Measurements from ENCODE around the gene TEAD1.
"Not testable (repeated sequence)": the region's sequence is repeated elsewhere in the genome, so short reads cannot be mapped to it uniquely, and the experiment has no call there.

Gene TEAD1

DNA sequence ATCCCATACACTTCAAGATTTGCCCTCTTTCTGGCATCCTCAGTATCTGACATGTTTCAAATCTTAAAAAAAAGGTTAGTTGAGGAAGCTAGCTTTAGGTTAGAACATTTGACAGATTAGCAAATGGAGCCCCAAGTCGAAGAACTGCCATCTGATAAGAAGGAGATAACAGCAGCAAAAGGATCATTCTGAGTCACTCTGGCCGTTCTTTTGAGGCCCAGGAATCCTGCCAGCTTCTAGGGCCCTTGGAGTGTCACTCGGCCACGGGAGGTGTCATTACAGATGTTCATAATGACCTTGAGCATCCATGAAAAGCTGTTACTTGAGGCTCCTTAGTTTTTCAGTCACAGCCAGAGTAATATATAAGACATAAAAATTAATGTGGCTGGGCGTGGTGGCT lies 202.8 kb downstream of the TEAD1 start:
- no peak for DNase-seq

DNA sequence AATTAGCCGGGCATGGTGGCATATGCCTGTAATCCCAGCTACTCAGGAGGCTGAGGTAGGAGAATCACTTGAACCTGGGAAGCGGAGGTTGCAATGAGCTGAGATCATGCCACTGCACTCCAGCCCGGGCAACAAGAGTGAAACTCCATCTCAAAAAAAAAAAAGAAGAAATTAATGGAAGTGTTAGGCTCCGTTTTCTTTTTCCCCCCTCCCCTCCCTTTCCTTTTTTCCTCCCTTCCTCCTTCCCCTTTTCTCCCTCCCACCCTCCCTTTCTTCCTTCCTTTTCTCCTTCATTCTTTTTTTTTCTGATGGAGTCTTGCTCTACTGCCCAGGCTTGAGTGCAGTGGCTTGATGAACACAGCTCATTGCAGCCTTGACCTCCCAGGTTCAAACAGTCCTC lies 203.3 kb downstream of the TEAD1 start:
- not testable (repeated sequence) for DNase-seq

- DNase-seq: no peak
Observed at GRCh38 chr11:12880327-12880726, 206.1 kb downstream of the TEAD1 start.

DNA sequence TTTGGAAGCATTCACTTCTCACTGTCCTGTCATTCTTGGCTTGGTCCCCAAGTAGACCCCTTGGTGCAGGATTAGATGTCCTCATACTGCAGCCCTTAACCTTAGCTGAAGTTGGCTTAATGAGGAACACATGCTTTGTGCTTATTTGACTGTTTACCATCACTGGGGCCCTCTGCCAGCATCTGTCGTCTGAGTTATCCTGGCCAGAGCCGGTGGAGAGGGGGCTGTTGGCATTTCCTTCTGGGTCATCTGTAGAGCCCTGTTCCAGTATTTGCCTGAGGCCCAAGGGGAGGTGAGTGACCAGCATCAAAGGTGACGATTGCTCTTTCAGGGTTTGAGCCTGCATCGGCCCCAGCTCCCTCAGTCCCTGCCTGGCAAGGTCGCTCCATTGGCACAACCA lies 208.4 kb downstream of the TEAD1 start:
- no peak for DNase-seq

DNA sequence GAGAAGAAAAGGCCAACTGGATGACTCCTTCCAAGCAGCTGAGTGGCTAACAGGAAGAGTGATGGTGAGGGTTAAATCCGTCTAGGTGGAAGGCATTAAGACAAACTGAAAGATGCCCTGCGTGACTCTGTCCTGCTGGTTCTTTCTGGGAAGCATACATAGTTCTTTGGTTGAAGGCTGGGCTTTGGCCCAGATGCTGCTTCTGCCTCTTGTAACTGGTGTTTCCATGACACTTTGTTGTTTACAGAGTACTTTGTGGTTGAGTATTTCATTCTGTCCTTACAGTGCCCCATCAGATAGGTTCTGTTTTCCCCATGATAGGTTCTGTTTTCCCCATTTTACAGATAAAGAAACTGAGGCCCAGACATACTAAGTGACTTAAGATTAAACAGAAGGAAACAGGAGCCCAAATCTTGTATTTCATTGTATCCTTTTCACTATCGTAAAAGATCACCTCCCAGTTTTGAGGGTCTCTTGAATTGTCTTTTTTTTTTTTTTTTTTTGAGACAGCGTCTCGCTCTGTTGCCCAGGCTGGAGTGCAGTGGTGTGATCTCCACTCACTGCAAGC lies 210.6 kb downstream of the TEAD1 start:
- DNase-seq: no peak

DNA sequence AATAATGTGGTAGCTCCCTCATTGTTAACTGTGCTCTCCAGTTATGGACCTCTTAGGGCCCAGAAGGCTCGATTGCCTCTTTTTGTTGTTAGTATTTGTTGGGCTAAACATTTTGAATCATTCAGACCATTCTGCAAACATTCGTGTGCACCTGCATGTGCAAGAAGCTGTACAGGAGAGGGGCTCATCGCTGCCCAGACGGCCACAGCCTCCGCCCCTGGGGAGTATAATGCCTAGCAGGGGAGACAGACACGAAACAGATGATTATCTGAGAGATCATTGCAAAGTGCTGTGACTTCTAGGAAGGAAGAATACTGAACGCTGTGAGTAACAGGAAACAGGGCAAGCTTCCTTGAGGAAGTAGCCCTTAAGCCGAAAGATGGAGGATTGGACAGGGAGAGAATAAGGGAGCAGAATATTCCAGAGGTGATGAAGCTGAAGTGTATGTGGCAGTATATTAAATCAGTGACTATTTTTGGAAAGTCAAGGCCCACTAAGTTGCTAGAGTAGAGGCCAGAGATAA lies 211.6 kb downstream of the TEAD1 start:
- DNase-seq: no peak

GRCh38 chr11:12886508-12886907 lies 212.3 kb downstream of the TEAD1 start:
- DNase-seq: no peak

- peak; percentile 74 for DNase-seq
Observed at GRCh38 chr11:12888525-12889158, 214.4 kb downstream of the TEAD1 start.

DNA sequence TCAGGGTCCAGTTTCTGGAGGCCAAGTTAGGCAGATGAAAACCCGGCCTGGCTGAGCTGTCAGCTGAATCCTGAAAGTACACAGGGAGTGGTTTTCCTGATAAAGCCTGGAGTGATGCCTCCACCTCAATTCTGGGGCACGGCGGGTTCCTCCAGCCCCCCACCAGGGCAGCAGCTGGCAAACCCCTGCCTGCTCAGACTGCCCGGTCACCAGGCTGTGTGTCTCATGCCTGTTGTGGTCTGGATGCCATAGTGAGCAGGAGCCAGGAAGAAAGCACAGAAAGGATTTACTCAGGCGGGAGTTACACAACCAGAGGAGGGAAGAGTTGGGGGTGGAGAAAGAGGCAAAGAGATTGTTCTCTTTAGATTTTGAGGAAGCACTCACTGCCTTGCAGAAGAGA lies 215.0 kb downstream of the TEAD1 start:
- no peak for DNase-seq

DNA sequence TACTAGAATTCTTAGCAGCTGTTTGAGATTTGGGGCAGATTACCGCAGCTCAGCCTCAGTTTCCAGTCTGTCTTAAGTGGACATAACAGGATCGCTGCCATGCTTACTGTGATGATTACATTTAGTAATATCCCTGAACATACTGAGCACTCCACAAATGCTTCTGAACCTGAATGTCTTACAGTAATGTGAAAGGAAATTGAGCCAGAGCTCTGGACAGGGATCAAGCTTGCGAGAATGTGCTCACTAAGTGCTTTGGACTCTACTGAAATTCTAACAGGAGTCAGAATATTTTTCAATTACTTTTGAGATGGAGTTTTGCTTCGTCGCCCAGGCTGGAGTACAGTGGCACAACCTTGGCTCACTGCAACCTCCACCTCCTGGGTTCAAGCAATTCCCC lies 216.3 kb downstream of the TEAD1 start:
- DNase-seq: no peak

DNA sequence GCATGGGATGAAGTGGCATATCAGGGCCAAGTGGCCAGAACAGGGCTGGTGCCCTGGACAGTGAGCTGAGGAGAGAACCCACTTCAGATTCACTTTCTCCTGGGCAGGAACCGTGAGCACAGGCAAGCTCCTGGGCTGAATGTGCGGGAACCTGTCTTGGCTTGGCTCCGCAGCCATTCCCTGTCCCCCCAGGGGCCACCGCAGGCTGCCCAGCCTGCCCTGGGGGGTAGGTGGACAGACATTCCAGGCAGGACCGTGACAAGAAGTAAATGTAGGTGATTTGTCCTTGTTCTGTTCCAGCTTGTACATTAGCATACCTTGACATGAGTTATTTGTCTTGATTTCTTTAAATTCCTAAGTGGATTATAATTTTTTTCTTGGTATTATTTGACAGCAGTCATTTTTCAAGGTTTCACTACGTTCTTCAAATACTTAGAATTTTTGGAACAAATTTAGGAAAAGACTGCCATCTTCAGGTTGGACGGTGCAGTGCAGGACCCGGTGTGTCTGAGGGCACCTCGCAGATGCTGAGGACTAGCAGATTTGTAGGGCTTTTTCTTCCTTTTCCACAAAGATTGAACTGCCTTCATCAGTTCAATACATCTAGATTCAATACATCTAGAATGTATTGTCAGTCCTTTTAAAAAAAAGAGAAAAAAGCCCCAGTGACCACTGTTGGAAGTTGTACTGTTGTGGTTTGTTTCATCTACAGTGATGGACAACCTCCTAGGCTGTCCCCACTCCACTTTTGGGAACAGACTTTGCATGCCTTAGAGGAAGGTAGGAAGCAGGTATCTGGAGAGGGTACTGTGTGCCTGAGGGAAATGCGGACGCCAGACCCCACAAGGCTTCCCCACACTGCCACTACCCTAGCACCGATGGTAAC lies 219.8 kb downstream of the TEAD1 start:
- DNase-seq: peak; percentile 54

- DNase-seq: no peak
Observed at GRCh38 chr11:12897390-12897789, 223.2 kb downstream of the TEAD1 start.

DNA sequence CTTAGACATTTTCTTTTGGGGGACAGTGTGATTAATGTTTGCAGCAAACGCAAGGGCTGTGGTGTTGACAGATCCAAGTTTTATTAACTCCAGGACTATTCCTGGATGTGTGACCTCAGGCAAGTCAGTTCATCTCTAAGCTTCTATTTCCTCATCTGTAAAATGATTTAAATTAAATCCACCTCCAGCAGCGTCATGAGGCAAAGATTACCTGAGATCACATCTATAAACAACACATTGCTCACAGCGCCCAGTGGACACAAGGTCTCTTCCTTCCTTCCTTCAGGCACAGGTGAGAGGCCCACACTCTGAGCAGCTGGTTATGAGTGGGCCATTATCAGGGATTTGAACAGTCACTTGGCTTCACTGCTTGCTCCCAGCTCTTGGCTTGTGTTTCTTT lies 223.6 kb downstream of the TEAD1 start:
- no peak for DNase-seq

DNA sequence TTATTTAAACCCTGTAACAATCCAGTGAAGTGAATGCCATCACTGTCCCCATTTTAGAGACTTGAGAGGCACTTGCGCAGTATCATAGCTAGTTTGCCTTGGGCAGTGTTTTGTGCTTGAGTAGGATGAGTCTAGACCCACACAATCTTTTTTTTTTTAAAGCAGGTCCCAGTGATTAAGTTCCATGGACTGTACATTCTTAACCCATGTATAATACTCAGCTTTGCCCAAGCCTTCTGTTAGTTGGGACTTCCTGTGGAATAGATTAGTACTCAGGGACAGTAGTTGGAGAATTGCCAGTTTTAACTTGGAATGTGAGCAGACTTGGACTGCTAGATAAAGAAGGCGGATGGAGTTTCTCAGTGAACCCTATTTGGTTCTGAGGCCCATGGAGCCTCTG lies 226.3 kb downstream of the TEAD1 start:
- no peak for DNase-seq

DNA sequence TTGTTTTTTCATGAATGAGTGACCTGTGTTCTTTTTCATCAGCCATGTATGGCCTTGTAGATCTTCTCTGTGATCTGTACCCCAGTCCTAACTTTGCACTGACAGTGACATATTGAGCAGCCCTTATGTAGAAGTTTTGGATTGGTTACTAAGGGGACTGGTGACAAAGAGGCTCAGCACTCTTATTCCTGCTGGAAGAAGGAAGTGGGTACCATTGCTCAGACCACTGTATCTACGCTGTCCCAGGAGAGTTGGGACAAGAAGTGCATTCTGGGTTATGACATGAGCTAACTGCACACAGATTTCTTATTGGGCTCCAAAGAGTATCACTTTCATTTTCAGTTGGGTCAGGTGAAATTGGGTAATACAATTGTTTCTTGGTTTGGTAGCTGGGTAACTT lies 227.1 kb downstream of the TEAD1 start:
- DNase-seq: no peak

- no peak for DNase-seq
Observed at GRCh38 chr11:12901874-12902481, 227.8 kb downstream of the TEAD1 start.

DNA sequence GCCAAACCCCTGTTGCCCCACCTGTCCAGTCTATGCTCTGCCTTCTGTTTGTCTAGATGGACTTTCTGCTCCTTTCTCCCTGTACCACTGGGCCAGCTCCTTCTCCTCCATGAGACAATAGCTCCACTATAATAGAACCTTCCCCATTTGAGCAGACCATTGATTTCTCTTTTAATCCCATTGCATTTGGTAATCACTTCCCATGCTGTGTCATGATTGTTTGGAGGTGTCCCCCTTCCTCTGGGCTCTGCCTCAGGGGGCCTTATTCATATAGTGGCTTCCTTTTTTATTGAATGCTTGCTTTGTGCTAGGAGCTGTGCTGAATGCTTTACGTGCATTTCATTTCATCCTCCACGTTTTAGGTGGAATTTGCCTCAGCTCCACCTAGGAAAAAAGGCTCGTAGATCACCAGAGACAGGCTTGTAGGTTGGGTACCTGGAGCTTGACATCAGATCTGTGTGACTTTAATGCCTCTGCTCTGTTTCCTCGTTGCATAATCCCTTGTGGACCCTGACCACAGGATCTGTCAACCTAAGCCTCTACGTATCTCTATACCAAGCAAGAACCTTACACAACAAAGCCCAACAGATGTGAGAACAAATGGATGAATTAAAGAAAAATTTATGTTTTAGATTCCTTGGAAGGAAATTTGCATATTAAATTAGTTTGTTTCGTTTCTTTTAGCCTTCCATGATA lies 228.7 kb downstream of the TEAD1 start:
- no peak for DNase-seq

- DNase-seq: no peak
Observed at GRCh38 chr11:12905435-12905834, 231.2 kb downstream of the TEAD1 start.

- DNase-seq: no peak
Observed at GRCh38 chr11:12906501-12906900, 232.3 kb downstream of the TEAD1 start.

GRCh38 chr11:12909879-12910278 lies 235.7 kb downstream of the TEAD1 start:
- no peak for DNase-seq

DNA sequence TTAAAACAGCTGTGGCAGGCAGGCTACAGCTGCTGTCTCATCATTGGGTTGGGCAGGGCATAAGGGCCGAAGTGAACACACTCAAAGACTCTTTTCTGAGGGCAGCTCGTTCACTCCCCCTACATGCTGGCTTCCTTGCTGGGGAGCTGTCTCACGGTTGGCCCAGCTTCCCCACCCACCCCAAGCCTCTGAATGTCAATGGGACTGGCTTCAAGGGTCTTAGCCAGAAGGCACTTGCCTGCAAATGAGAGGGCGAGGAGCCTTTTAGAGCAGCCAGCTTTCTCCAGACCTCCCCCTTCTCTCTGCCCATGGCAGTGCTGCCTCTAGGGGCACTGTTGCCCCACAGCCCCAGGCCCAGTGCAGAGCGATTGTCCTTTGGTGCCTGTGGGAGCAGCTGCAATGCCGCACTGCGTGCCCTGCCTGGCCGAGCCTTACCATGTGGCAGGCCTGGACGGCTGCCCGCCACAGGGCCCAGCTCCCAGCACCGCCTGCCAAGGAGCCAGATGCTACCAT lies 240.2 kb downstream of the TEAD1 start:
- DNase-seq: peak; percentile 7

GRCh38 chr11:12915093-12915492 lies 240.9 kb downstream of the TEAD1 start:
- no peak for DNase-seq

GRCh38 chr11:12917822-12918221 lies 243.6 kb downstream of the TEAD1 start:
- no peak for DNase-seq

Measured in RPMI8226 (cell line).